ENCODE measurements around the gene CPT2. TPM values are rescaled to one million over a fixed set of nuclear protein-coding genes. Genes with fewer than 3 reads are reported as not detected.

CPT2 gene
- total and polyA plus RNA-seq, 2 donors (not counting 1 experiment from before 2014, with no cell fraction given): 17.2 to 18.3 TPM

GRCh38 chr1:53242381-53242780 is 45.8 kb downstream of the CPT2 start:
- H3K9ac ChIP-seq (ENCODE audit: insufficient read depth, low read length): no peak overlapping the region
- H2AFZ ChIP-seq (ENCODE audit: low read length): no peak overlapping the region
- no peak overlapping the region for H3K4me3 ChIP-seq (replicated peaks in 1 of 4; ENCODE audit: control extremely low read depth in 1 of 4, insufficient read depth in 1 of 4, low read depth in 3 of 4, low read length in 4 of 4)
- no peaks in the 10 kb centered on the region for H4K20me1 ChIP-seq (ENCODE audit: control insufficient read depth, extremely low read depth, insufficient read depth, low read length)
- no peaks in the 10 kb centered on the region for H3K4me1 ChIP-seq (ENCODE audit: control insufficient read depth, extremely low read depth, insufficient read depth, low read length)
- no peak overlapping the region for H3K4me2 ChIP-seq (ENCODE audit: extremely low read depth, insufficient read depth, low read length)
- H3K79me2 ChIP-seq (ENCODE audit: control insufficient read depth, insufficient read depth, low read length): peaks cover 10% of the 10 kb centered on the region
- no peak overlapping the region for H3K27ac ChIP-seq (ENCODE audit: insufficient read depth, low read length)
- no peaks in the 10 kb centered on the region for H3K27me3 ChIP-seq (ENCODE audit: control insufficient read depth, insufficient read depth, low read length)
- TF ChIP-seq CTCF (conservative IDR thresholded peaks at IDR 0.05 in 1 of 2, IDR thresholded peaks at IDR 0.05 in 1 of 2; ENCODE audit: low read depth in 1 of 2, low read length in 2 of 2): no peak
- no peak for TF ChIP-seq EZH2 (IDR thresholded peaks at IDR 0.05; ENCODE audit: low read length, missing control alignments)
- no peaks in the 10 kb centered on the region for H3K9me3 ChIP-seq (ENCODE audit: control insufficient read depth, insufficient read depth, low read depth, low read length)
- no peaks in the 10 kb centered on the region for H3K36me3 ChIP-seq (ENCODE audit: control insufficient read depth, insufficient read depth, low read length)
- DNase-seq (ENCODE audit: low read depth in 2 of 2): no peak

GRCh38 chr1:53244141-53244540 is 47.5 kb downstream of the CPT2 start:
- Histone ChIP-seq H3K36me3 (ENCODE audit: control insufficient read depth, insufficient read depth, low read length) (no peaks in the 10 kb centered on the region), H3K9ac (ENCODE audit: insufficient read depth, low read length) (no peak overlapping the region), H4K20me1 (ENCODE audit: control insufficient read depth, extremely low read depth, insufficient read depth, low read length) (no peaks in the 10 kb centered on the region), H3K27ac (ENCODE audit: insufficient read depth, low read length) (no peak overlapping the region), H3K4me2 (ENCODE audit: extremely low read depth, insufficient read depth, low read length) (no peak overlapping the region), H3K9me3 (ENCODE audit: control insufficient read depth, insufficient read depth, low read depth, low read length) (no peaks in the 10 kb centered on the region), H3K4me1 (ENCODE audit: control insufficient read depth, extremely low read depth, insufficient read depth, low read length) (no peaks in the 10 kb centered on the region), H3K27me3 (ENCODE audit: control insufficient read depth, insufficient read depth, low read length) (no peaks in the 10 kb centered on the region), H3K79me2 (ENCODE audit: control insufficient read depth, insufficient read depth, low read length) (no peaks in the 10 kb centered on the region), H3K4me3 (replicated peaks in 1 of 4; ENCODE audit: control extremely low read depth in 1 of 4, insufficient read depth in 1 of 4, low read depth in 3 of 4, low read length in 4 of 4) (no peak overlapping the region), H2AFZ (ENCODE audit: low read length) (no peak overlapping the region)
- no peak for DNase-seq (ENCODE audit: low read depth in 2 of 2)
- TF ChIP-seq EZH2 (IDR thresholded peaks at IDR 0.05; ENCODE audit: low read length, missing control alignments) (no peak), CTCF (conservative IDR thresholded peaks at IDR 0.05 in 1 of 2, IDR thresholded peaks at IDR 0.05 in 1 of 2; ENCODE audit: low read depth in 1 of 2, low read length in 2 of 2) (no peak)

GRCh38 chr1:53246261-53247134 is 49.9 kb downstream of the CPT2 start:
- no peaks in the 10 kb centered on the region for H3K36me3 ChIP-seq (ENCODE audit: control insufficient read depth, insufficient read depth, low read length)
- no peak overlapping the region for H3K9ac ChIP-seq (ENCODE audit: insufficient read depth, low read length)
- H4K20me1 ChIP-seq (ENCODE audit: control insufficient read depth, extremely low read depth, insufficient read depth, low read length): no peaks in the 10 kb centered on the region
- DNase-seq (ENCODE audit: low read depth in 2 of 2): peak; percentile 15 to 88
- H3K79me2 ChIP-seq (ENCODE audit: control insufficient read depth, insufficient read depth, low read length): no peaks in the 10 kb centered on the region
- no peak overlapping the region for H2AFZ ChIP-seq (ENCODE audit: low read length)
- peak overlapping the region; percentile 62 for H3K27ac ChIP-seq (ENCODE audit: insufficient read depth, low read length)
- H3K27me3 ChIP-seq (ENCODE audit: control insufficient read depth, insufficient read depth, low read length): no peaks in the 10 kb centered on the region
- H3K9me3 ChIP-seq (ENCODE audit: control insufficient read depth, insufficient read depth, low read depth, low read length): no peaks in the 10 kb centered on the region
- H3K4me2 ChIP-seq (ENCODE audit: extremely low read depth, insufficient read depth, low read length): peak overlapping the region; percentile 25
- H3K4me3 ChIP-seq (replicated peaks in 1 of 4; ENCODE audit: control extremely low read depth in 1 of 4, insufficient read depth in 1 of 4, low read depth in 3 of 4, low read length in 4 of 4): no peak overlapping the region
- H3K4me1 ChIP-seq (ENCODE audit: control insufficient read depth, extremely low read depth, insufficient read depth, low read length): no peaks in the 10 kb centered on the region
- TF ChIP-seq EZH2 (IDR thresholded peaks at IDR 0.05; ENCODE audit: low read length, missing control alignments) (no peak), CTCF (conservative IDR thresholded peaks at IDR 0.05 in 1 of 2, IDR thresholded peaks at IDR 0.05 in 1 of 2; ENCODE audit: low read depth in 1 of 2, low read length in 2 of 2) (no peak)
